Small intestine (tissue), 16 donors: ENCODE results near the gene TLR10. TPM values are rescaled to one million over a fixed set of nuclear protein-coding genes. Genes with fewer than 3 reads are reported as not detected.

Source experiments
- DNase-seq, 2 donors: peaks; one replicate each; pipeline versions ENCODE4 v3.0.0 to v3.0.0-alpha.2; 2013
- FAIRE-seq: peaks from 2 replicates; lab custom pipeline; 2012; peaks lifted over from hg19 to GRCh38; lab: Jason Lieb, UNC
- H3K27ac ChIP-seq, 3 donors: one replicate each; pipeline ENCODE4 v1.5.1; 2013; ENCODE audit warnings: low read length in 2 of 3, mild to moderate bottlenecking in 2 of 3, control low read depth in 1 of 3, inconsistent platforms in 1 of 3, low read depth in 1 of 3, moderate library complexity in 1 of 3
- H3K27me3 ChIP-seq, 3 donors: one replicate each; pipeline ENCODE4 v1.6.1; 2013; ENCODE audit warnings: low read length in 3 of 3, inconsistent platforms in 1 of 3; ENCODE audit not compliant: control insufficient read depth in 3 of 3, insufficient read depth in 3 of 3
- H3K36me3 ChIP-seq, 3 donors: one replicate each; pipeline ENCODE4 v1.6.1; 2013; ENCODE audit warnings: low read length in 3 of 3, inconsistent platforms in 1 of 3, low read depth in 1 of 3, mild to moderate bottlenecking in 1 of 3, moderate library complexity in 1 of 3; ENCODE audit not compliant: control insufficient read depth in 3 of 3, insufficient read depth in 2 of 3
- H3K4me1 ChIP-seq, 3 donors: one replicate each; pipeline ENCODE4 v1.6.1; 2013; ENCODE audit warnings: low read length in 2 of 3, inconsistent platforms in 1 of 3, low read depth in 1 of 3, mild to moderate bottlenecking in 1 of 3, moderate library complexity in 1 of 3; ENCODE audit not compliant: control insufficient read depth in 3 of 3, insufficient read depth in 2 of 3
- H3K4me3 ChIP-seq, 3 donors: one replicate each; pipeline ENCODE4 v1.5.1; 2013; ENCODE audit warnings: low read length in 3 of 3, control low read depth in 1 of 3, inconsistent platforms in 1 of 3, low read depth in 1 of 3, mild to moderate bottlenecking in 1 of 3, moderate library complexity in 1 of 3
- H3K9me3 ChIP-seq, 2 donors: one replicate each; pipeline ENCODE4 v1.6.1; 2013; ENCODE audit warnings: low read depth in 1 of 2, low read length in 1 of 2; ENCODE audit not compliant: control insufficient read depth in 2 of 2, insufficient read depth in 1 of 2
- WGBS, 3 donors: extraction: QIAGEN DNeasy Blood & Tissue Kit; methylation state at CpG; one replicate each; pipeline ENCODE4 v1.1.7; 2013; 5-methylcytosine and 5-hydroxymethylcytosine counted together
- long read RNA-seq, 10 donors: transcript quantifications; one replicate each; lab custom pipeline, GENCODE V29; 2026
- polyA plus RNA-seq, 4 donors: library from polyadenylated mRNA; stranded (reverse) in 3 of 4; unstranded in 1 of 4; fragments of 200-250 nt in 3 of 4; fragments of 120-200 nt in 1 of 4; gene quantifications; one replicate each; pipeline versions ENCODE4 v1.2.1 to v1.2.3, GENCODE V29; 2013
- donor health status: healthy with polysubstance abuse.
- donor health status: control.
- donor health status: control.
- donor health status: Bipolar disorder and iron deficiency.
- donor health status: healthy.

TLR10 gene, protein sequence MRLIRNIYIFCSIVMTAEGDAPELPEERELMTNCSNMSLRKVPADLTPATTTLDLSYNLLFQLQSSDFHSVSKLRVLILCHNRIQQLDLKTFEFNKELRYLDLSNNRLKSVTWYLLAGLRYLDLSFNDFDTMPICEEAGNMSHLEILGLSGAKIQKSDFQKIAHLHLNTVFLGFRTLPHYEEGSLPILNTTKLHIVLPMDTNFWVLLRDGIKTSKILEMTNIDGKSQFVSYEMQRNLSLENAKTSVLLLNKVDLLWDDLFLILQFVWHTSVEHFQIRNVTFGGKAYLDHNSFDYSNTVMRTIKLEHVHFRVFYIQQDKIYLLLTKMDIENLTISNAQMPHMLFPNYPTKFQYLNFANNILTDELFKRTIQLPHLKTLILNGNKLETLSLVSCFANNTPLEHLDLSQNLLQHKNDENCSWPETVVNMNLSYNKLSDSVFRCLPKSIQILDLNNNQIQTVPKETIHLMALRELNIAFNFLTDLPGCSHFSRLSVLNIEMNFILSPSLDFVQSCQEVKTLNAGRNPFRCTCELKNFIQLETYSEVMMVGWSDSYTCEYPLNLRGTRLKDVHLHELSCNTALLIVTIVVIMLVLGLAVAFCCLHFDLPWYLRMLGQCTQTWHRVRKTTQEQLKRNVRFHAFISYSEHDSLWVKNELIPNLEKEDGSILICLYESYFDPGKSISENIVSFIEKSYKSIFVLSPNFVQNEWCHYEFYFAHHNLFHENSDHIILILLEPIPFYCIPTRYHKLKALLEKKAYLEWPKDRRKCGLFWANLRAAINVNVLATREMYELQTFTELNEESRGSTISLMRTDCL
- 1 to 10 TPM in 1 of 4 donors, under 1 TPM in 2, not detected in 1; 0.22 to 1.7 (median 0.52) TPM for polyA plus RNA-seq
- long read RNA-seq, donor 1, partial matches to known transcripts = 0 of 2 reads
- long read RNA-seq, donor 1, other reads (novel, unspliced or antisense) = 0 of 2 reads
- long read RNA-seq, donor 2 = 0 reads
- long read RNA-seq, donor 3 = 0 reads
- long read RNA-seq, donor 4 = 0 reads
- long read RNA-seq, donor 5 = 0 reads
- long read RNA-seq, donor 6 = 0 reads
- long read RNA-seq, donor 7 = 0 reads
- long read RNA-seq, donor 8 = 0 reads
- long read RNA-seq, donor 9 = 0 reads
- long read RNA-seq, donor 10 = 0 reads

DNA sequence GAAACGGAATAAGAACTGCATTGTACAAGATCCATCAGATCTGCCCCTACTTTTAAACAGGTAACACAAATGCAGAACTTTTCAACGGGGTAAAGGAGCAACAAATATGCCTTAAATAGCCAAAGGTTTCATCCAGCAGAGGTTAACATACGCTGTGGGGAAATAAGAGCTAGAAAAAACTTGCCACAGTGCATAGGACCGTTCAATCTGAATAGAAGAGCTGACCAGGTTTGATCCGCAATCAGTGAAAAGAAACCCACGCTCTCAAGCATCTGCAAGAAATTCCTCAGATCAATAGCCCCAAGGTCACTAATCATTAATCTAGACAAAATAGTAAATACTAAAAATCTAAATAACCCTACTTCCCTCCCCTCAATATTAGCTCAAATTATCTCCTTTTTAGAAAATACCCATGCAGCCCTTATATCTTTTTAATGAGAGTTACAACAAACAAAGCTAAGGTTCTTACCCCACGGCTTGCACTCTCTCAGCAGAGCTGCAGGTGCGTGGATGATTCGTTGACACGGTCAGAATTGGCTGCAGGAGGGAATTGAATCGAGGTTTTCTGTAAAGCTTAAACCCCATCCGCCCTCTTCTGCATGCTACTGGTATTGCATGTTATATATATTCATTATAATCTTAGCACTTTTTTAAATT is at the start of gene TLR10:
Gene TLR10 (minus strand): TSS at position 539 of the 657 bp plus-strand sequence. CDS start 7,400 bp downstream, outside the sequence.
- H3K4me3 ChIP-seq = no peak within 1 kb of the TSS

DNA sequence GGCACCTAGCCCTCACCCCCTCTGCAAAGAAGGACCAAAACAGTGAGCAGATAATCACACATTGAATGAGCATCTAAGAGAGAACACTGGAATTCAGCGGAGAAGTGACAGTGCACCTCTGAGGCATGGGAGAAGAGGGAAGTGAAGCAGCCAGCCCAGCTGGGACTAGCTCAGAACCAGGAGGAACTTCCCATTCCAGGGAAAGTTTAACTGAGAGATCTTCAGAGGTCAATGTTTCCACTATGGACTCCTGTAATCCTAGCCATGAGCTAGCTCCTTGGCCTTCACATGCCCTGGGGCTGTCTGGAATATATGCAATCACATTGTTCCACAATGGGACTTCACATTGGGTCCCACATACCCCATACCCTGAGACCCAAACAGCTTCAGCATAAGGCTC is 49.4 kb upstream of the TLR10 start:
- H3K9me3 ChIP-seq = no peaks in the 10 kb centered on the region
- FAIRE-seq = no peak
- H3K4me1 ChIP-seq = no peaks in the 10 kb centered on the region
- DNase-seq = no peak
- H3K4me3 ChIP-seq = no peak overlapping the region
- H3K36me3 ChIP-seq = no peaks in the 10 kb centered on the region
- no peak overlapping the region for H3K27ac ChIP-seq
- no peaks in the 10 kb centered on the region for H3K27me3 ChIP-seq
- 92 to 100% (median 100%) methylated on average over 1 of the region's 1 CpG for WGBS, 3 donors

More for the DNA sequence above, at the start of gene TLR10:
- H3K4me1 ChIP-seq = no peaks in the 10 kb centered on the region
- no peaks in the 10 kb centered on the region for H3K9me3 ChIP-seq
- peak; percentile 55 to 66 for DNase-seq
- H3K27ac ChIP-seq = no peak within 1 kb of the TSS
- WGBS, 3 donors = 27 to 33% (median 30%) methylated on average over 12 of the region's 12 CpGs
- no peaks in the 10 kb centered on the region for H3K36me3 ChIP-seq
- FAIRE-seq = no peak
- no peaks in the 10 kb centered on the region for H3K27me3 ChIP-seq

DNA sequence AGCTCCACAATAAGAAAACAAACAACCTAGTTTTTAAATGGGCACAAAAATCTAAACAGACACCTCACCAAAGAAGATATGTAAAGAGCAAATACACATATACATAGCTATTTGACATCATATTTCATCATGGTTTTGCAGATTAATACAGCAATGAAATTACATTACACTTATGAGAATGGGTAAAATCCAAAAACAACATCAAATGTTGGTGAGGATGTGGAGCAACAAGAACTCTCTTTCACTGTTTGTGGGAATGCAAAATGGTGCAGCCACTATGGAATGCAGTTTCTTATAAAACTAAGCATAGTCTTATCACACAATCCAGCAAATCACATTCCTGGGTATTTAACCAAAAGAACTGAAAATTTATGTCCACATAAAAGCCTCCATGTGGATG is 48.9 kb upstream of the TLR10 start:
- Histone ChIP-seq H3K4me1 (no peaks in the 10 kb centered on the region), H3K27me3 (no peaks in the 10 kb centered on the region), H3K9me3 (no peaks in the 10 kb centered on the region), H3K36me3 (no peaks in the 10 kb centered on the region), H3K4me3 (no peak overlapping the region), H3K27ac (no peak overlapping the region)
- FAIRE-seq = no peak
- DNase-seq = no peak

DNA sequence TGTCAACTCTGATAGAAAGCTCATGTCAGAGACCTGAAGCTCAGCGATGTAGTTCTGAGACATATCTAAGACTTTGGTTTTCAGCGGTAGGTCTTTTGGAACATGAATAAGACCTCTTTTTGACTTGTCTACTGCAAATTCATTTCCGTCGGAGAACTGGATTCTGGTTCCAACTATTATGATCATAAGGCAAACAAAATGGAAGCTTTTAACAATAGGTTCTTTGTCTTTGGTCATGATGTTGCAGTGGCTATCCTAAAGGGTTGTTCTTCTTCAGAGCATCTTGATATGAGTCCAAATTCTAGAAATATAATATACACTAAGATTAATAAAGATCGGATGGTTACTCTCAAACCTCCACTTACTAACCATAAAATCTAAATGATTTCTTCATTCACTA is 46.4 kb upstream of the TLR10 start:
- no peak overlapping the region for H3K4me3 ChIP-seq
- 83 to 87% (median 85%) methylated on average over 5 of the region's 5 CpGs for WGBS, 3 donors
- H3K36me3 ChIP-seq = no peaks in the 10 kb centered on the region
- no peaks in the 10 kb centered on the region for H3K9me3 ChIP-seq
- DNase-seq = no peak
- H3K4me1 ChIP-seq = no peaks in the 10 kb centered on the region
- H3K27me3 ChIP-seq = no peaks in the 10 kb centered on the region
- no peak overlapping the region for H3K27ac ChIP-seq
- no peak for FAIRE-seq

DNA sequence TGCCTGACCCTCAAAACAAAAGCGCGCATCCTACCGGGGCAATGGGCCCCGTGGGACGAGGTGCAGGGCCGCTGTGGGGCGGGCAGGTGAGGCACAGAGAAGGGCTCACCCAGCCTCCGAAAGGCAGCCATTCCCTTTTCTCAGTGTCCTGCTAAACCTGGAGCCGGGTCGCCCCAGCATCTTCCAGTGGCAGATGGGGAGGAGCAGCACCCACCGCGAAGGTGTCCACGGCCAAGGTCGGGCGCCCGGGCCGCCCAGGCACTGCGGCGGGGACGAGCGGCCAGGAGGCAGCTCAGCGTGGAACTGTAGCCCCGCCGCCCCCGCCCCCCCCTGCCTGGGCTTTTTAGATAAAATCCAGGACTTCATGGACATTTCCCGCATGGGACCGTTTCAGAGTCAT is 41.0 kb upstream of the TLR10 start:
- H3K27ac ChIP-seq = no peak overlapping the region
- FAIRE-seq (no peak), DNase-seq (no peak)
- H3K4me3 ChIP-seq = no peak overlapping the region
- WGBS, 3 donors = 95 to 96% (median 95%) methylated on average over 26 to 27 of the region's 27 CpGs
- no peaks in the 10 kb centered on the region for H3K27me3 ChIP-seq
- peaks cover 0 to 5% of the 10 kb centered on the region in 2 donors for H3K9me3 ChIP-seq
- no peaks in the 10 kb centered on the region for H3K36me3 ChIP-seq
- H3K4me1 ChIP-seq = peaks cover 0 to 2% (median 0%) of the 10 kb centered on the region in 3 donors

DNA sequence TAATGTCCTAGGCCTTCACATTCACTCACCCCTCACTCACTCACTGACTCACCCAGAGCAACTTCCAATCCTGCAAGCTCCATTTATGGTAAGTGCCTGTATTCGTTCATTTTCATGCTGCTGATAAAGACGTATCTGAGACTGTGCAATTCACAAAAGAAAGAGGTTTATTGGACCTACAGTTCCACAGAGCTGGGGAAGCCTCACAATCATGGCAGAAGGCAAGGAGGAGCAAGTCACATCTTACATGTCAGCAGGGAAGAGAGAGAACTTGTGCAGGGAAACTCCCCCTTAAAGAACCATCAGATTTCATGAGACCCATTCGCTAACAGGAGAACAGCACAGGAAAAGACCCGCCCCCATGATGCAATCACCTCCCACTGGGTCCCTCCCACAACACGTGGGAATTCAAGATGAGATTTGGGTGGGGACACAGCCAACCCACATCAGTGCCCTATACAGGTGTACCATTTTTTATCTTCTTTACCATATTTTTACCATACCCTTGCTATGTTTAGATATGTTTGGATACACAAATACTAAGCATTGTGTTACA is 40.0 kb upstream of the TLR10 start:
- WGBS, 3 donors = 84 to 89% (median 88%) methylated on average over 5 of the region's 5 CpGs
- FAIRE-seq (no peak), DNase-seq (no peak)
- H3K27ac ChIP-seq = no peak overlapping the region
- H3K9me3 ChIP-seq = peaks cover 0 to 5% of the 10 kb centered on the region in 2 donors
- no peaks in the 10 kb centered on the region for H3K36me3 ChIP-seq
- no peaks in the 10 kb centered on the region for H3K27me3 ChIP-seq
- H3K4me1 ChIP-seq = peaks cover 0 to 2% (median 0%) of the 10 kb centered on the region in 3 donors
- H3K4me3 ChIP-seq = no peak overlapping the region

DNA sequence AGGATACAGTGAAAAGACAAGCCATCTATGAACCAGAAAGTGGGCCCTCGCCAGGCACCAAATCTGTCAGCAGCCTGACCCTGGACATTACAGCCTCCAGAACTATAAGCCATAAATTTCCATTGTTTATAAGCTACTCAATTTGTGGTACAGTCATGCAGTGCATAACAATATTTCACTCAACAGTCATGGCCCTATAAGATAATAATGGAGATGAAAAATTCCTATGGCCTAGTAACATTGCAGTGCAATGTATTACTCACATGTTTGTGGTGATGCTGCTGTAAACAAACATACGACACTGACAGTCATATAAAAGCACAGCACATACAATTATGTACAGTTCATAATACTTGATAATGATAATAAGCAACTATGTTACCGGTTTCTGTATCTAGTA is 38.9 kb upstream of the TLR10 start:
- Histone ChIP-seq H3K9me3 (peaks cover 0 to 5% of the 10 kb centered on the region in 2 donors), H3K4me3 (no peak overlapping the region), H3K27ac (no peak overlapping the region), H3K27me3 (no peaks in the 10 kb centered on the region), H3K36me3 (no peaks in the 10 kb centered on the region), H3K4me1 (peaks cover 0 to 2% (median 0%) of the 10 kb centered on the region in 3 donors)
- no peak for FAIRE-seq
- WGBS, 3 donors = 88 to 95% (median 92%) methylated on average over 3 of the region's 3 CpGs
- no peak for DNase-seq
